Esophagus (tissue), 2 donors: ENCODE results near the gene ZDHHC22. TPM values are rescaled to one million over a fixed set of nuclear protein-coding genes. Genes with fewer than 3 reads are reported as not detected.

Experiments used
- H3K27ac ChIP-seq, 2 donors: one replicate each; pipeline ENCODE4 v1.5.1; 2013; ENCODE audit warnings: low read depth in 2 of 2, mild to moderate bottlenecking in 2 of 2, inconsistent platforms in 1 of 2, low read length in 1 of 2, moderate library complexity in 1 of 2
- H3K27me3 ChIP-seq, 2 donors: one replicate each; pipeline ENCODE4 v1.6.1; 2013; ENCODE audit warnings: low read length in 2 of 2, control low read depth in 1 of 2, mild to moderate bottlenecking in 1 of 2; ENCODE audit not compliant: insufficient read depth in 2 of 2, control insufficient read depth in 1 of 2
- H3K36me3 ChIP-seq, 2 donors: one replicate each; pipeline ENCODE4 v1.6.1; 2013; ENCODE audit warnings: low read length in 1 of 2; ENCODE audit not compliant: control insufficient read depth in 2 of 2, insufficient read depth in 2 of 2
- H3K4me1 ChIP-seq, 2 donors: one replicate each; pipeline ENCODE4 v1.6.1; 2013; ENCODE audit warnings: low read length in 1 of 2; ENCODE audit not compliant: control insufficient read depth in 2 of 2, insufficient read depth in 2 of 2
- H3K4me3 ChIP-seq, 2 donors: one replicate each; pipeline ENCODE4 v1.5.1; 2013; ENCODE audit warnings: low read length in 2 of 2, mild to moderate bottlenecking in 2 of 2, low read depth in 1 of 2, moderate library complexity in 1 of 2
- H3K9me3 ChIP-seq, 2 donors: one replicate each; pipeline ENCODE4 v1.6.1; 2013; ENCODE audit warnings: mild to moderate bottlenecking in 2 of 2, low read depth in 1 of 2, low read length in 1 of 2, moderate library complexity in 1 of 2; ENCODE audit not compliant: control insufficient read depth in 2 of 2, insufficient read depth in 1 of 2
- WGBS, 2 donors: extraction: QIAGEN DNeasy Blood & Tissue Kit; methylation state at CpG; one replicate each; pipeline ENCODE4 v1.1.7; 2013; 5-methylcytosine and 5-hydroxymethylcytosine counted together
- polyA plus RNA-seq, 2 donors: library from polyadenylated mRNA; stranded (reverse); fragments of 200-250 nt; gene quantifications; one replicate each; pipeline ENCODE4 v1.2.3, GENCODE V29; 2013
- donor health status: healthy with polysubstance abuse.
- donor health status: Bipolar disorder and iron deficiency.

Gene ZDHHC22
- polyA plus RNA-seq, 2 donors: not detected

GRCh38 chr14:77088219-77088618 lies 53.4 kb downstream of the ZDHHC22 start:
- H3K36me3 ChIP-seq: no peaks in the 10 kb centered on the region
- WGBS, 2 donors: 40 to 45% methylated on average over 5 of the region's 5 CpGs

GRCh38 chr14:77087631-77088030 lies 54.0 kb downstream of the ZDHHC22 start:
- Histone ChIP-seq H3K36me3 (no peaks in the 10 kb centered on the region), H3K27me3 (no peaks in the 10 kb centered on the region), H3K9me3 (peaks cover 0 to 2% of the 10 kb centered on the region in 2 donors), H3K4me1 (no peaks in the 10 kb centered on the region), H3K4me3 (no peak overlapping the region), H3K27ac (peak overlapping the region; percentile 83 to 94)
- WGBS, 2 donors: 70 to 72% methylated on average over 3 of the region's 3 CpGs

More at GRCh38 chr14:77088219-77088618, 53.4 kb downstream of the ZDHHC22 start:
- Histone ChIP-seq H3K9me3 (peaks cover 0 to 2% of the 10 kb centered on the region in 2 donors), H3K27ac (peak overlapping the region; percentile 83 to 94), H3K4me3 (no peak overlapping the region), H3K27me3 (no peaks in the 10 kb centered on the region), H3K4me1 (no peaks in the 10 kb centered on the region)

- Histone ChIP-seq H3K27me3 (no peaks in the 10 kb centered on the region), H3K4me1 (no peaks in the 10 kb centered on the region), H3K9me3 (peaks cover 0 to 2% of the 10 kb centered on the region in 2 donors), H3K4me3 (no peak overlapping the region), H3K36me3 (no peaks in the 10 kb centered on the region), H3K27ac (no peak overlapping the region)
- 77 to 84% methylated on average over 6 of the region's 6 CpGs for WGBS, 2 donors
These were observed 54.6 kb downstream of the ZDHHC22 start for GRCh38 chr14:77086951-77087350.

GRCh38 chr14:77086017-77086727 lies 55.4 kb downstream of the ZDHHC22 start:
- no peaks in the 10 kb centered on the region for H3K36me3 ChIP-seq
- no peak overlapping the region for H3K4me3 ChIP-seq
- H3K4me1 ChIP-seq: no peaks in the 10 kb centered on the region
- H3K27me3 ChIP-seq: no peaks in the 10 kb centered on the region
- peak overlapping the region in 1 of 2 donors; percentile 40 for H3K27ac ChIP-seq
- 86 to 87% methylated on average over 3 of the region's 3 CpGs for WGBS, 2 donors
- no peaks in the 10 kb centered on the region for H3K9me3 ChIP-seq

- no peak overlapping the region for H3K4me3 ChIP-seq
- H3K27ac ChIP-seq: no peak overlapping the region
- no peaks in the 10 kb centered on the region for H3K36me3 ChIP-seq
- H3K27me3 ChIP-seq: no peaks in the 10 kb centered on the region
- H3K4me1 ChIP-seq: no peaks in the 10 kb centered on the region
- 83% methylated on average over 4 of the region's 4 CpGs for WGBS, 2 donors
- H3K9me3 ChIP-seq: no peaks in the 10 kb centered on the region
These were observed 56.1 kb downstream of the ZDHHC22 start for GRCh38 chr14:77085538-77085937.

- Histone ChIP-seq H3K4me1 (no peaks in the 10 kb centered on the region), H3K36me3 (no peaks in the 10 kb centered on the region), H3K9me3 (no peaks in the 10 kb centered on the region), H3K4me3 (no peak overlapping the region), H3K27me3 (no peaks in the 10 kb centered on the region), H3K27ac (no peak overlapping the region)
- WGBS, 2 donors: 65 to 81% methylated on average over 5 of the region's 5 CpGs
These were observed 56.6 kb downstream of the ZDHHC22 start for GRCh38 chr14:77084985-77085384.

GRCh38 chr14:77083082-77083481 lies 58.5 kb downstream of the ZDHHC22 start:
- no peaks in the 10 kb centered on the region for H3K36me3 ChIP-seq
- no peaks in the 10 kb centered on the region for H3K4me1 ChIP-seq
- no peaks in the 10 kb centered on the region for H3K27me3 ChIP-seq
- no peaks in the 10 kb centered on the region for H3K9me3 ChIP-seq
- no peak overlapping the region for H3K4me3 ChIP-seq
- no peak overlapping the region for H3K27ac ChIP-seq
- WGBS, 2 donors: 81 to 85% methylated on average over 3 of the region's 3 CpGs

GRCh38 chr14:77082356-77082755 lies 59.2 kb downstream of the ZDHHC22 start:
- WGBS, 2 donors: 91 to 94% methylated on average over 3 of the region's 3 CpGs
- H3K36me3 ChIP-seq: no peaks in the 10 kb centered on the region
- no peaks in the 10 kb centered on the region for H3K9me3 ChIP-seq
- no peaks in the 10 kb centered on the region for H3K4me1 ChIP-seq
- no peak overlapping the region for H3K4me3 ChIP-seq
- no peak overlapping the region for H3K27ac ChIP-seq
- no peaks in the 10 kb centered on the region for H3K27me3 ChIP-seq
